ENCODE data around the gene NDUFS6.

NDUFS6 gene

DNA sequence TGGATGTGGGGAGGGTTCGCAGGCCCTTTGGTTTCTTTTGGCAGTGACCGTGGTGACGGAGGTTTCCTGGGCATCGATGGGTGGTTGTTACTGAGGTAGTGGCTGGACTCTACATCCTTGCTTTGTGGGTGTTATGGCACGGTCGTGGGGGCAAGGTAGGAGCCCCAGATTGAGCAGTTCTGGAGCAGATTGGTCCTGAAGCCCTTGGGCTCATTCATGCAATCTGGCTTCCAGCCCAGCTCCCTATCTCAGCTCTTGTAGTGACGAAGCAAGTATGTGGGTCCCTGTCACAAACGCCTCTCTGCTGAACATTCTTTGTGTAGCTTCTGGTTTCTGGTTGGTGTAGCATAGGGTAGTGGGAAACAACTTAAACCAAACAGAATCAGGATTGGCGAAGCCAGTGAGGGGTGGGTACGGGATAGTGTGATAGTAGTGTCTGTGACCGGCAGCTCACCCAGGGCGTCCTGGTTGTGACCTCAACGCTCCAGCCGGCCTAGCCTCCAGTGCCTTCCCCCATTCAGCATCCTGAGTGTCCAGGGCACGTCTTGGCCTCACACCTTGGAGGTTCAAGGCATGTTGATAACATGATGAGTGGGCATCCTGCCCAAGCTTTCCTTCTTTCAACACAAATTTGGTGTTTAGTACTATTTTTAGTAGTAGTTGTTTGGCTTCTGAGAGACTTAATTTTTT, 2.9 kb downstream of the NDUFS6 start:
- Histone ChIP-seq H2BK120ac (ENCODE audit: low read depth, low read length) (no peak overlapping the region), H3K18ac (ENCODE audit: low read length) (no peak overlapping the region), H4K91ac (ENCODE audit: low read depth, low read length, poor library complexity) (no peak overlapping the region), H3K36me3 (replicated peaks in 1 of 2; ENCODE audit: control insufficient read depth in 2 of 2, insufficient read depth in 2 of 2, low read length in 2 of 2) (peaks cover 44 to 69% of the 10 kb centered on the region in 2 donors), H2BK5ac (ENCODE audit: low read length) (no peak overlapping the region), H2BK12ac (ENCODE audit: low read length) (no peak overlapping the region), H3K27ac (replicated peaks; ENCODE audit: low read length) (no peak overlapping the region), H3K9ac (ENCODE audit: low read depth, low read length, poor library complexity) (no peak overlapping the region), H3K4me1 (ENCODE audit: control insufficient read depth in 2 of 2, insufficient read depth in 1 of 2, low read depth in 1 of 2, low read length in 2 of 2) (peaks cover 4% of the 10 kb centered on the region in 2 donors), H3K23ac (ENCODE audit: low read depth, low read length, poor library complexity) (no peak overlapping the region), H3K4me3 (ENCODE audit: low read length in 2 of 2) (peak overlapping the region in 1 of 2 donors; percentile 43), H3K4me2 (ENCODE audit: insufficient read depth, low read length, poor library complexity, severe bottlenecking) (no peak overlapping the region), H3K4ac (ENCODE audit: low read length) (no peak overlapping the region), H2BK15ac (ENCODE audit: low read length) (no peak overlapping the region), H3K9me3 (replicated peaks in 1 of 2; ENCODE audit: control insufficient read depth in 2 of 2, insufficient read depth in 1 of 2, low read depth in 1 of 2, low read length in 2 of 2) (peaks cover 0 to 25% of the 10 kb centered on the region in 2 donors), H2AFZ (ENCODE audit: low read length) (no peak overlapping the region), H2AK5ac (ENCODE audit: low read depth, low read length) (no peak overlapping the region), H3K79me1 (ENCODE audit: low read depth, low read length) (peaks cover 12% of the 10 kb centered on the region), H4K8ac (ENCODE audit: low read depth, low read length) (no peak overlapping the region), H3K27me3 (ENCODE audit: control insufficient read depth in 3 of 3, insufficient read depth in 3 of 3, low read depth in 1 of 3, low read length in 3 of 3) (no peaks in the 10 kb centered on the region), H3K14ac (ENCODE audit: low read length) (no peak overlapping the region)
- DNase-seq (ENCODE audit: low spot score), result no peak
- no CpG with 5 or more reads among the region's 15 CpGs for WGBS, 2 donors (ENCODE audit: extremely low coverage in 2 of 2, insufficient read length in 2 of 2, insufficient replicate concordance in 1 of 2)

DNA sequence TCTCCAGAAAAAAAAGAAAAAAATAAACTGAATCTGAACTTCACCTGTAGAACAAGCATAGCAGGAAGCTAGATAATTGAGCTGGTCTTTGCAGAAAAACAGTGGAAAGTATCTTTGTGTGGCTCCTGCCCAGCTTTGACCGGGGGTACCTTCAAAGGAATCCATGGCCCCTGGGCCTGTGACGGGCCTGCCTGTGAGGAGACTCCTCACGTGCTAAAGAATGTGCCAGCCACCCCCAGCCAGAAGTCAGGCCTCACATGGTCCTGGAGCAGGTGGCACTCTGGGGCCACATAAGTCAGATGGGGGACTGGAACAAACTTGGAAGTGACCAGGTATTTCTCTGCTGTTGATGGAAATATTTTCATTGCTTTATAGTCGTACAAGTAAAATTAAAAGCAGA, 4.1 kb downstream of the NDUFS6 start:
- no peak overlapping the region for H2BK120ac ChIP-seq (ENCODE audit: low read depth, low read length)
- H2AK5ac ChIP-seq (ENCODE audit: low read depth, low read length), result no peak overlapping the region
- H3K79me1 ChIP-seq (ENCODE audit: low read depth, low read length), result peaks cover 15% of the 10 kb centered on the region
- H3K23ac ChIP-seq (ENCODE audit: low read depth, low read length, poor library complexity), result no peak overlapping the region
- H2BK5ac ChIP-seq (ENCODE audit: low read length), result no peak overlapping the region
- no peak overlapping the region for H3K27ac ChIP-seq (replicated peaks; ENCODE audit: low read length)
- H3K14ac ChIP-seq (ENCODE audit: low read length), result no peak overlapping the region
- no peak overlapping the region for H3K9ac ChIP-seq (ENCODE audit: low read depth, low read length, poor library complexity)
- no peaks in the 10 kb centered on the region for H3K27me3 ChIP-seq (ENCODE audit: control insufficient read depth in 3 of 3, insufficient read depth in 3 of 3, low read depth in 1 of 3, low read length in 3 of 3)
- no peak overlapping the region for H2AFZ ChIP-seq (ENCODE audit: low read length)
- H4K91ac ChIP-seq (ENCODE audit: low read depth, low read length, poor library complexity), result no peak overlapping the region
- no peak for DNase-seq (ENCODE audit: low spot score)
- H3K4me3 ChIP-seq (ENCODE audit: low read length in 2 of 2), result no peak overlapping the region
- peaks cover 0 to 26% of the 10 kb centered on the region in 2 donors for H3K9me3 ChIP-seq (replicated peaks in 1 of 2; ENCODE audit: control insufficient read depth in 2 of 2, insufficient read depth in 1 of 2, low read depth in 1 of 2, low read length in 2 of 2)
- no peak overlapping the region for H3K4ac ChIP-seq (ENCODE audit: low read length)
- H3K4me2 ChIP-seq (ENCODE audit: insufficient read depth, low read length, poor library complexity, severe bottlenecking), result no peak overlapping the region
- no CpG with 5 or more reads among the region's 4 CpGs for whole genome bisulfite sequencing, 2 donors (ENCODE audit: extremely low coverage in 2 of 2, insufficient read length in 2 of 2, insufficient replicate concordance in 1 of 2)
- H2BK12ac ChIP-seq (ENCODE audit: low read length), result no peak overlapping the region
- peaks cover 48 to 80% of the 10 kb centered on the region in 2 donors for H3K36me3 ChIP-seq (replicated peaks in 1 of 2; ENCODE audit: control insufficient read depth in 2 of 2, insufficient read depth in 2 of 2, low read length in 2 of 2)
- H2BK15ac ChIP-seq (ENCODE audit: low read length), result no peak overlapping the region
- H3K18ac ChIP-seq (ENCODE audit: low read length), result no peak overlapping the region
- H4K8ac ChIP-seq (ENCODE audit: low read depth, low read length), result no peak overlapping the region
- H3K4me1 ChIP-seq (ENCODE audit: control insufficient read depth in 2 of 2, insufficient read depth in 1 of 2, low read depth in 1 of 2, low read length in 2 of 2), result peaks cover 4% of the 10 kb centered on the region in 2 donors

DNA sequence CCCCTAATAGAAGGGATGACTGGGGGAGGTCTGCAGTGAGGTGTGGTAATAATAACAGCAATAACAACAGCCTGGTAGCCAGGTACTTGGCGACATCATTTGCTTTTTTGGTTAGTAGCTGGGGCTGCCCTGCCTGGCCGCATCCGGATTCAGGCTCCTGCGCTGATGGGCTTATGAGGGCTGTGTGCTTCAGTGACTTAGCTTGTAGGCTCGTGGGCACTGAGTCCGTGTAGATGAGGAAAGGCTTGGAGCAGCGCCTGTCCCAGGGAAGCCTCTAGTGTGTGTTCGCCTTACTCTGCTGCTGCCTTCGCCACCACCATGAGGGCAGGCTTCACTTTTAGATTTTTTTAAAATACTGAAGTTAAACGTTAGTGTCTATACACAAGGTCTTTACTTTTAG, 4.5 kb downstream of the NDUFS6 start:
- Histone ChIP-seq H3K79me1 (ENCODE audit: low read depth, low read length) (peaks cover 14% of the 10 kb centered on the region), H3K14ac (ENCODE audit: low read length) (no peak overlapping the region), H3K36me3 (replicated peaks in 1 of 2; ENCODE audit: control insufficient read depth in 2 of 2, insufficient read depth in 2 of 2, low read length in 2 of 2) (peaks cover 49 to 84% of the 10 kb centered on the region in 2 donors), H4K8ac (ENCODE audit: low read depth, low read length) (no peak overlapping the region), H3K27ac (replicated peaks; ENCODE audit: low read length) (no peak overlapping the region), H2BK5ac (ENCODE audit: low read length) (no peak overlapping the region), H2BK120ac (ENCODE audit: low read depth, low read length) (no peak overlapping the region), H3K18ac (ENCODE audit: low read length) (no peak overlapping the region), H3K4me1 (ENCODE audit: control insufficient read depth in 2 of 2, insufficient read depth in 1 of 2, low read depth in 1 of 2, low read length in 2 of 2) (peaks cover 4% of the 10 kb centered on the region in 2 donors), H2BK12ac (ENCODE audit: low read length) (no peak overlapping the region), H3K27me3 (ENCODE audit: control insufficient read depth in 3 of 3, insufficient read depth in 3 of 3, low read depth in 1 of 3, low read length in 3 of 3) (no peaks in the 10 kb centered on the region), H3K4me3 (ENCODE audit: low read length in 2 of 2) (no peak overlapping the region), H2AFZ (ENCODE audit: low read length) (no peak overlapping the region), H3K4ac (ENCODE audit: low read length) (no peak overlapping the region), H3K4me2 (ENCODE audit: insufficient read depth, low read length, poor library complexity, severe bottlenecking) (no peak overlapping the region), H3K9ac (ENCODE audit: low read depth, low read length, poor library complexity) (no peak overlapping the region), H2AK5ac (ENCODE audit: low read depth, low read length) (no peak overlapping the region), H4K91ac (ENCODE audit: low read depth, low read length, poor library complexity) (no peak overlapping the region), H3K9me3 (replicated peaks in 1 of 2; ENCODE audit: control insufficient read depth in 2 of 2, insufficient read depth in 1 of 2, low read depth in 1 of 2, low read length in 2 of 2) (peaks cover 0 to 26% of the 10 kb centered on the region in 2 donors), H3K23ac (ENCODE audit: low read depth, low read length, poor library complexity) (no peak overlapping the region), H2BK15ac (ENCODE audit: low read length) (no peak overlapping the region)
- DNase-seq (ENCODE audit: low spot score), result no peak
- no CpG with 5 or more reads among the region's 10 CpGs for WGBS, 2 donors (ENCODE audit: extremely low coverage in 2 of 2, insufficient read length in 2 of 2, insufficient replicate concordance in 1 of 2)

DNA sequence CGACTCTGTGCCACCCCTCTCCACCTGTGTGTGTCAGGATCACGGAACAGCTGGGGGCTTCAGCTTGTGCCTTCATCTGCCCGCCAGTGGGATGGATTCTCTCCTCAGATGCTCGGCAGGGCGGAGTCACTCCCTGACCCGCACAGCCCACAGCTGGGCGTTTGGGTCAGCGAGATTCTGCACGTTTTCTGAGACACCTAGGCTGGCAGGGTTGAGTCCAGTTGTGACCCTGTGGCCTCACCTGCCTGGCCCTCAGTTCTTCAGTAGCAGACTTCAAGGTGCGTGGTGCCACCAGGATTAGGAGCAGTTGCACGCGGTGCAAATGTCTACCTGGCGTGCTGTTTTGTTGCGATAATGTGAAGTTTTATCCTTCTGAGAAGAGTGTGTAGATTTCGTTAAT, 5.0 kb downstream of the NDUFS6 start:
- Histone ChIP-seq H3K27me3 (ENCODE audit: control insufficient read depth in 3 of 3, insufficient read depth in 3 of 3, low read depth in 1 of 3, low read length in 3 of 3) (no peaks in the 10 kb centered on the region), H3K4ac (ENCODE audit: low read length) (no peak overlapping the region), H4K91ac (ENCODE audit: low read depth, low read length, poor library complexity) (no peak overlapping the region), H3K4me2 (ENCODE audit: insufficient read depth, low read length, poor library complexity, severe bottlenecking) (no peak overlapping the region), H3K36me3 (replicated peaks in 1 of 2; ENCODE audit: control insufficient read depth in 2 of 2, insufficient read depth in 2 of 2, low read length in 2 of 2) (peaks cover 50 to 89% of the 10 kb centered on the region in 2 donors), H3K9ac (ENCODE audit: low read depth, low read length, poor library complexity) (no peak overlapping the region), H2BK12ac (ENCODE audit: low read length) (no peak overlapping the region), H2AFZ (ENCODE audit: low read length) (no peak overlapping the region), H2BK15ac (ENCODE audit: low read length) (no peak overlapping the region), H3K9me3 (replicated peaks in 1 of 2; ENCODE audit: control insufficient read depth in 2 of 2, insufficient read depth in 1 of 2, low read depth in 1 of 2, low read length in 2 of 2) (peaks cover 0 to 26% of the 10 kb centered on the region in 2 donors), H3K79me1 (ENCODE audit: low read depth, low read length) (peaks cover 14% of the 10 kb centered on the region), H4K8ac (ENCODE audit: low read depth, low read length) (no peak overlapping the region), H3K23ac (ENCODE audit: low read depth, low read length, poor library complexity) (no peak overlapping the region), H3K4me3 (ENCODE audit: low read length in 2 of 2) (no peak overlapping the region), H2AK5ac (ENCODE audit: low read depth, low read length) (no peak overlapping the region), H2BK120ac (ENCODE audit: low read depth, low read length) (no peak overlapping the region), H3K4me1 (ENCODE audit: control insufficient read depth in 2 of 2, insufficient read depth in 1 of 2, low read depth in 1 of 2, low read length in 2 of 2) (peaks cover 4% of the 10 kb centered on the region in 2 donors), H3K18ac (ENCODE audit: low read length) (no peak overlapping the region), H3K27ac (replicated peaks; ENCODE audit: low read length) (no peak overlapping the region), H2BK5ac (ENCODE audit: low read length) (no peak overlapping the region), H3K14ac (ENCODE audit: low read length) (no peak overlapping the region)
- WGBS, 2 donors (ENCODE audit: extremely low coverage in 2 of 2, insufficient read length in 2 of 2, insufficient replicate concordance in 1 of 2), result no CpG with 5 or more reads among the region's 15 CpGs
- DNase-seq (ENCODE audit: low spot score), result no peak
